H1 (cell line): ENCODE results near the gene LILRB4.
"Not testable (repeated sequence)": the region's sequence is repeated elsewhere in the genome, so short reads cannot be mapped to it uniquely, and the experiment has no call there.

ENCODE experiments used
- CEBPB ChIP-seq: IDR thresholded peaks from 2 replicates; pipeline ENCODE4 v1.6.1; 2012; ENCODE audit warnings: low read depth, low read length
- CTCF ChIP-seq, 3 experiments: IDR thresholded peaks; 1 replicate in 2 of 3; 2 replicates in 1 of 3; pipeline versions ENCODE4 v1.5.1 to v1.6.1; 2011; ENCODE audit warnings: low read length in 3 of 3, mild to moderate bottlenecking in 3 of 3, inconsistent platforms in 2 of 3, low read depth in 1 of 3, moderate library complexity in 1 of 3; ENCODE audit not compliant: insufficient read depth in 1 of 3; ENCODE audit errors: control extremely low read depth in 1 of 3
- EZH2 ChIP-seq: fragments of 200-600 bp; sonication (generic); IDR thresholded peaks from 2 replicates; pipeline ENCODE4 v1.7.1; 2012; ENCODE audit warnings: low read depth, mild to moderate bottlenecking, moderate library complexity, low read length, inconsistent platforms; ENCODE audit not compliant: severe bottlenecking
- MAX ChIP-seq: IDR thresholded peaks from 2 replicates; pipeline ENCODE4 v1.6.1; 2012; ENCODE audit warnings: inconsistent platforms
- NANOG ChIP-seq: IDR thresholded peaks from 2 replicates; pipeline ENCODE4 v1.6.1; 2011; ENCODE audit warnings: low read length, low read depth, mild to moderate bottlenecking, inconsistent platforms; ENCODE audit not compliant: insufficient read depth, poor library complexity, severe bottlenecking
- POLR2A ChIP-seq, 2 experiments: IDR thresholded peaks; 1 replicate in 1 of 2; 2 replicates in 1 of 2; pipeline ENCODE4 v1.6.1; 2011; ENCODE audit warnings: low read depth in 2 of 2, low read length in 2 of 2, mild to moderate bottlenecking in 2 of 2; ENCODE audit errors: control extremely low read depth in 1 of 2
- POLR2AphosphoS5 ChIP-seq: IDR thresholded peaks from 2 replicates; pipeline ENCODE4 v1.6.1; 2011; ENCODE audit warnings: low read depth, low read length
- SIX5 ChIP-seq: IDR thresholded peaks from 2 replicates; pipeline ENCODE4 v1.6.1; 2011; ENCODE audit warnings: mild to moderate bottlenecking, low read depth, low read length

GRCh38 chr19:54632517-54632916 lies 30.3 kb upstream of the LILRB4 start:
- not testable (repeated sequence) for TF ChIP-seq EZH2; CEBPB; NANOG; MAX; CTCF (IDR thresholded peaks at IDR 0.05; ENCODE audit: control extremely low read depth in 1 of 3, insufficient read depth in 1 of 3, low read depth in 1 of 3, low read length in 3 of 3); SIX5; POLR2A (IDR thresholded peaks at IDR 0.05; ENCODE audit: control extremely low read depth in 1 of 2, low read depth in 2 of 2, low read length in 2 of 2); POLR2AphosphoS5
